Peyer's patch (tissue), 4 donors: ENCODE results near the gene JADE2.

Experiments
- CTCF ChIP-seq, 6 experiments: fragments of 450-650 bp in 4 of 6; fragments of 200-600 bp in 2 of 6; sonication (generic) in 1 of 6; IDR thresholded peaks; one replicate each; pipeline ENCODE4 v1.5.1; 2017 to 2019; ENCODE audit warnings: antibody characterized with exemption in 6 of 6, mild to moderate bottlenecking in 3 of 6, moderate library complexity in 1 of 6
- POLR2A ChIP-seq, 2 donors: fragments of 450-650 bp; IDR thresholded peaks; one replicate each; pipeline ENCODE4 v1.5.1; 2017; ENCODE audit warnings: antibody characterized with exemption in 2 of 2, mild to moderate bottlenecking in 2 of 2, moderate library complexity in 2 of 2

DNA sequence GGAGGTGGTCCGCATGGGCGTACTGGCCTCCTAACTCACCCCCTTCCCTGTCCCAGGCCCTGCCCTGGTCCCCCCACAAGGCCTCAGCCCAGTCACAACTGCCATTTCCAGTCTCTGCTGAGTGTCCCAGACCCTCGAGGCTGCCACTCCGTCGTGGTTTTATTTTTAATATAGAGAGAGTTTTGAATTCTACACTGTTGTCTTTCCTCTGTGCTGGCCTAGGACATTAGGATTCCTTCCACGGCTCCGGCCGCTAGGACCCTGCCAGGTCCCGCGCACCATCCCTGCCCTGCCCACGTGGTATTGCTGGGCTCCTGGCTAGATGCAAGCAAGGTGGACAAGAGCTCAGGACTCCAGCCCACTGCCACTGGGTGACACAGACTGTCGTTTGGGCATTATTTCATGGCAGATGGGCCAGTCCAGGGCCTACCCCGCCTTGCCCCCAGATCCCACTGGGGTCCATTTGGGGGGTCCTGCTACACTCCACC is 53.9 kb downstream of the JADE2 start:
- no peak for TF ChIP-seq CTCF (IDR thresholded peaks at IDR 0.05)
- TF ChIP-seq POLR2A (IDR thresholded peaks at IDR 0.05) = no peak
